A549 (cell line): Measurements from ENCODE around the gene SEC22C. TPM values are rescaled to one million over a fixed set of nuclear protein-coding genes. Genes with fewer than 3 reads are reported as not detected.

Experiments used
- ATAC-seq, 2 experiments: fragments of 200-7000 bp in 1 of 2; fragments of >200 bp in 1 of 2; cut with Nextera tagmentation in 1 of 2; cut with Tn5 transposase in 1 of 2; 3 replicates each; pipeline versions ENCODE4 v1.8.0 to v1.9.1; 2018 to 2020; ENCODE audit warnings: mild to moderate bottlenecking in 1 of 2, moderate library complexity in 1 of 2
- CTCF ChIA-PET: fragments of 300-600 bp; sonication (Branson Sonifier 250); formaldehyde crosslinking; extraction: SDS; loops from one replicate; lab custom pipeline; 2021; ENCODE audit warnings: antibody characterized with exemption, inconsistent platforms; lab: Yijun Ruan, JAX
- POLR2A ChIA-PET: fragments of 350-600 bp; formaldehyde crosslinking; extraction: SDS; loops from one replicate; lab custom pipeline; 2021; ENCODE audit warnings: antibody characterized with exemption, inconsistent platforms; lab: Yijun Ruan, JAX
- DNase-seq, 2 experiments: peaks; one replicate each; pipeline versions ENCODE4 v3.0.0 to v3.0.0-alpha.2; 2011 to 2016; ENCODE audit warnings: low read depth in 1 of 2, low spot score in 1 of 2
- FAIRE-seq: peaks from 2 replicates; lab custom pipeline; 2011; peaks lifted over from hg19 to GRCh38; lab: Jason Lieb, UNC
- H3K27ac ChIP-seq, 2 experiments: fragments of >200 bp; sonication (Bioruptor Twin); formaldehyde crosslinking; 3 replicates each; pipeline ENCODE4 v1.5.1; 2016 to 2017
- H3K4me1 ChIP-seq: fragments of >200 bp; sonication (Bioruptor Twin); formaldehyde crosslinking; 3 replicates; pipeline ENCODE4 v1.6.1; 2016
- H3K4me2 ChIP-seq: fragments of >200 bp; sonication (Bioruptor Twin); formaldehyde crosslinking; 3 replicates; pipeline ENCODE4 v1.6.1; 2016
- H3K4me3 ChIP-seq: fragments of >200 bp; sonication (Bioruptor Twin); formaldehyde crosslinking; 3 replicates; pipeline ENCODE4 v1.5.1; 2016
- H3K9me3 ChIP-seq: fragments of >200 bp; sonication (Bioruptor Twin); formaldehyde crosslinking; 3 replicates; pipeline ENCODE4 v1.6.1; 2016
- ATOH8 ChIP-seq: fragments of 250-450 bp; sonication (Bioruptor Pico); IDR thresholded peaks from 2 replicates; pipeline ENCODE4 v1.5.0; 2020; ENCODE audit warnings: low read depth, mild to moderate bottlenecking, moderate library complexity
- BCL3 ChIP-seq: fragments of >200 bp; sonication (Bioruptor Twin); formaldehyde crosslinking; IDR thresholded peaks from 3 replicates; pipeline ENCODE4 v1.6.1; 2016
- BHLHE40 ChIP-seq: IDR thresholded peaks from 2 replicates; pipeline ENCODE4 v1.6.1; 2012; ENCODE audit warnings: low read depth, low read length, inconsistent platforms
- CBX2 ChIP-seq: fragments of 200-600 bp; sonication (generic); IDR thresholded peaks from 2 replicates; pipeline ENCODE4 v1.6.1; 2016; ENCODE audit warnings: low read depth, mild to moderate bottlenecking, borderline replicate concordance
- CHD4 ChIP-seq: fragments of 200-600 bp; sonication (generic); IDR thresholded peaks from 2 replicates; pipeline ENCODE4 v1.6.1; 2016; ENCODE audit warnings: antibody characterized with exemption, mild to moderate bottlenecking, borderline replicate concordance
- CTCF ChIP-seq: fragments of >200 bp; sonication (Bioruptor Twin); formaldehyde crosslinking; IDR thresholded peaks from 3 replicates; pipeline ENCODE4 v1.5.1; 2016
- FOXS1 ChIP-seq: fragments of 250-450 bp; sonication (Bioruptor Pico); IDR thresholded peaks from 2 replicates; pipeline ENCODE4 v1.5.0; 2020; ENCODE audit warnings: mild to moderate bottlenecking, moderate library complexity
- HMGXB4 ChIP-seq: fragments of 250-450 bp; sonication (Bioruptor Pico); IDR thresholded peaks from 2 replicates; pipeline ENCODE4 v1.5.0; 2021; ENCODE audit warnings: mild to moderate bottlenecking, moderate library complexity, borderline replicate concordance
- HOXB13 ChIP-seq: fragments of 250-450 bp; sonication (Bioruptor Pico); IDR thresholded peaks from 2 replicates; pipeline ENCODE4 v1.5.0; 2020; ENCODE audit warnings: low read depth, mild to moderate bottlenecking, moderate library complexity
- HOXB5 ChIP-seq: fragments of 250-450 bp; sonication (Bioruptor Pico); IDR thresholded peaks from 2 replicates; pipeline ENCODE4 v1.5.0; 2020; ENCODE audit warnings: mild to moderate bottlenecking, moderate library complexity
- JUN ChIP-seq, 2 experiments: fragments of >200 bp; sonication (Bioruptor Twin); formaldehyde crosslinking; IDR thresholded peaks; 2 replicates in 1 of 2; 3 replicates in 1 of 2; pipeline ENCODE4 v1.6.1; 2016 to 2017
- NR3C1 ChIP-seq: fragments of >200 bp; sonication (Bioruptor Twin); formaldehyde crosslinking; IDR thresholded peaks from 3 replicates; pipeline ENCODE4 v1.6.1; 2017
- PBX3 ChIP-seq: IDR thresholded peaks from 2 replicates; pipeline ENCODE4 v1.6.1; 2012
- POLR2A ChIP-seq: IDR thresholded peaks from 2 replicates; pipeline ENCODE4 v1.6.1; 2012; ENCODE audit warnings: mild to moderate bottlenecking, low read length
- POLR2AphosphoS2 ChIP-seq: conservative IDR thresholded peaks from 2 replicates; pipeline ENCODE4 v1.6.1; 2012; ENCODE audit warnings: low read length, improper control_type of control experiment, inconsistent platforms
- RAD21 ChIP-seq, 2 experiments: fragments of >200 bp in 1 of 2; sonication (Bioruptor Twin) in 1 of 2; formaldehyde crosslinking in 1 of 2; IDR thresholded peaks in 1 of 2; conservative IDR thresholded peaks in 1 of 2; 2 replicates in 1 of 2; 3 replicates in 1 of 2; pipeline ENCODE4 v1.6.1; 2012 to 2018; ENCODE audit warnings: inconsistent platforms in 1 of 2
- RARB ChIP-seq: fragments of 250-450 bp; sonication (Bioruptor Pico); IDR thresholded peaks from 2 replicates; pipeline ENCODE4 v1.8.0; 2021; ENCODE audit warnings: mild to moderate bottlenecking, moderate library complexity
- RFX5 ChIP-seq: fragments of 450-650 bp; IDR thresholded peaks from 2 replicates; pipeline ENCODE4 v1.7.1; 2014; ENCODE audit warnings: antibody characterized with exemption, mild to moderate bottlenecking, moderate library complexity
- SREBF2 ChIP-seq: fragments of 450-650 bp; IDR thresholded peaks from 2 replicates; pipeline ENCODE4 v1.6.1; 2014; ENCODE audit warnings: mild to moderate bottlenecking, moderate library complexity
- USF2 ChIP-seq: fragments of 450-650 bp; IDR thresholded peaks from 2 replicates; pipeline ENCODE4 v1.6.1; 2014; ENCODE audit warnings: antibody characterized with exemption
- ZNF302 ChIP-seq: fragments of 250-450 bp; sonication (Bioruptor Pico); IDR thresholded peaks from 2 replicates; pipeline ENCODE4 v1.9.0; 2021; ENCODE audit warnings: inconsistent platforms, mild to moderate bottlenecking, moderate library complexity
- ZSCAN20 ChIP-seq: fragments of 250-450 bp; sonication (Bioruptor Pico); IDR thresholded peaks from 2 replicates; pipeline ENCODE4 v1.8.0; 2022; ENCODE audit warnings: mild to moderate bottlenecking, moderate library complexity
- WGBS: methylation state at CpG from one replicate; pipeline ENCODE4 v1.1.6; 2017; ENCODE audit errors: missing lambda C conversion rate; 5-methylcytosine and 5-hydroxymethylcytosine counted together
- polyA plus RNA-seq, 4 experiments: library from polyadenylated mRNA; depleted of rRNA in 3 of 4; stranded (reverse); fragments of >200 nt; fragmentation: RNase III in 1 of 4; extraction: RNeasy Plus Mini Kit Qiagen cat#74134 plus additional on column Dnase treatment in 1 of 4; gene quantifications; 2 replicates in 3 of 4; 3 replicates in 1 of 4; pipeline ENCODE4 v1.2.3, GENCODE V29; 2011 to 2017

SEC22C gene
- polyA plus RNA-seq, 2 of the 4 experiments (the other 2 are of a cell fraction): 31.0 to 36.2 TPM

- 60% methylated on average over 6 of the region's 11 CpGs for WGBS
- POLR2A ChIA-PET: no interaction called here
- no peak overlapping the region for H3K4me3 ChIP-seq
- no peak for TF ChIP-seq SREBF2
- TF ChIP-seq CBX2: no peak
- no peak for TF ChIP-seq HOXB5 (CRISPR knock-in tag)
- no peak for TF ChIP-seq ATOH8 (CRISPR knock-in tag)
- TF ChIP-seq HOXB13 (CRISPR knock-in tag): no peak
- no peak for TF ChIP-seq USF2
- no peak for TF ChIP-seq RFX5
- TF ChIP-seq POLR2AphosphoS2: no peak
- no peak for TF ChIP-seq BCL3
- TF ChIP-seq POLR2A: no peak
- no peak for TF ChIP-seq FOXS1
- TF ChIP-seq BHLHE40: no peak
- no peak for TF ChIP-seq RARB (CRISPR knock-in tag)
- FAIRE-seq (no peak), DNase-seq (no peak), ATAC-seq (no peak)
- H3K4me2 ChIP-seq: no peak overlapping the region
- no peak overlapping the region for H3K27ac ChIP-seq
- CTCF ChIA-PET: interaction anchor here (0.8 to 1.5 kb wide), 2 partner anchors 20 to 295 kb away, joined by 3 read pairs; no protein-coding TSS in a partner anchor
- H3K9me3 ChIP-seq: no peaks in the 10 kb centered on the region
- H3K4me1 ChIP-seq: no peaks in the 10 kb centered on the region
Observed at GRCh38 chr3:42527368-42527917, 54.3 kb downstream of the SEC22C start.

- H3K4me3 ChIP-seq: no peak overlapping the region
- H3K27ac ChIP-seq: no peak overlapping the region
- FAIRE-seq: no peak
- peak in 1 of 2 experiments; percentile 67; a peak in 3 of 6 replicates for ATAC-seq
- no peak for DNase-seq
- TF ChIP-seq RFX5 (no peak), ZSCAN20 (CRISPR knock-in tag) (no peak), FOXS1 (no peak), ZNF302 (CRISPR knock-in tag) (no peak), POLR2AphosphoS2 (no peak), POLR2A (no peak), CHD4 (no peak), HMGXB4 (CRISPR knock-in tag) (no peak), CBX2 (no peak), HOXB13 (CRISPR knock-in tag) (no peak), RAD21 (conservative IDR thresholded peaks at IDR 0.05 in 1 of 2, IDR thresholded peaks at IDR 0.05 in 1 of 2) (no peak), JUN (IDR thresholded peaks at IDR 0.05) (no peak), NR3C1 (no peak), PBX3 (no peak), CTCF (no peak)
- ChIA-PET CTCF (interaction anchor here (0.6 to 0.8 kb wide), 2 partner anchors 78 to 294 kb away, joined by 3 to 4 read pairs; no protein-coding TSS in a partner anchor), POLR2A (no interaction called here)
- H3K4me2 ChIP-seq: no peak overlapping the region
- no peaks in the 10 kb centered on the region for H3K9me3 ChIP-seq
- no peaks in the 10 kb centered on the region for H3K4me1 ChIP-seq
- WGBS: 57% methylated on average over 13 of the region's 15 CpGs
Observed at GRCh38 chr3:42526616-42527367, 55.0 kb downstream of the SEC22C start.
